Hepatocyte (in vitro differentiated cells): ENCODE data around the gene ORAI2. TPM values are rescaled to one million over a fixed set of nuclear protein-coding genes. Genes with fewer than 3 reads are reported as not detected.

Experiments
- DNase-seq: peaks from one replicate; pipeline ENCODE4 v3.0.0-alpha.2; 2016; ENCODE audit warnings: low spot score
- H2AFZ ChIP-seq: fragments of 200-600 bp; sonication (generic); 2 replicates; pipeline ENCODE4 v1.6.0; 2016; ENCODE audit warnings: antibody characterized with exemption, mild to moderate bottlenecking
- H3K27ac ChIP-seq: fragments of 200-600 bp; sonication (generic); 2 replicates; pipeline ENCODE4 v1.5.1; 2016; ENCODE audit warnings: mild to moderate bottlenecking
- H3K27me3 ChIP-seq: fragments of 200-600 bp; sonication (generic); 2 replicates; pipeline ENCODE4 v1.6.1; 2016
- H3K36me3 ChIP-seq: fragments of 200-600 bp; sonication (generic); replicated peaks from 2 replicates; pipeline ENCODE4 v1.5.1; 2016; ENCODE audit warnings: low read depth; ENCODE audit not compliant: insufficient read depth
- H3K4me1 ChIP-seq: fragments of 200-600 bp; sonication (generic); 2 replicates; pipeline ENCODE4 v1.5.1; 2016; ENCODE audit warnings: mild to moderate bottlenecking, moderate library complexity; ENCODE audit not compliant: insufficient read depth
- H3K4me2 ChIP-seq: fragments of 200-600 bp; sonication (generic); 2 replicates; pipeline ENCODE4 v1.6.0; 2016
- H3K4me3 ChIP-seq: fragments of 200-600 bp; sonication (generic); 2 replicates; pipeline ENCODE4 v1.5.1; 2016; ENCODE audit warnings: mild to moderate bottlenecking
- H3K79me2 ChIP-seq: fragments of 200-600 bp; sonication (generic); 2 replicates; pipeline ENCODE4 v1.6.0; 2017; ENCODE audit warnings: mild to moderate bottlenecking
- H3K9me2 ChIP-seq: fragments of 200-600 bp; sonication (generic); replicated peaks from 2 replicates; pipeline ENCODE4 v1.6.0; 2017; ENCODE audit warnings: mild to moderate bottlenecking; ENCODE audit not compliant: insufficient read depth
- H3K9me3 ChIP-seq: fragments of 200-600 bp; sonication (generic); 2 replicates; pipeline ENCODE4 v1.5.1; 2016; ENCODE audit warnings: low read depth, mild to moderate bottlenecking
- H4K20me1 ChIP-seq: fragments of 200-600 bp; sonication (generic); 2 replicates; pipeline ENCODE4 v1.6.0; 2016; ENCODE audit warnings: mild to moderate bottlenecking; ENCODE audit not compliant: insufficient read depth, poor library complexity, severe bottlenecking
- CTCF ChIP-seq: fragments of 200-600 bp; sonication (generic); IDR thresholded peaks from 2 replicates; pipeline ENCODE4 v1.5.1; 2016; ENCODE audit warnings: antibody characterized with exemption, mild to moderate bottlenecking; ENCODE audit not compliant: poor library complexity
- EZH2 ChIP-seq: fragments of 200-600 bp; sonication (generic); IDR thresholded peaks from 2 replicates; pipeline ENCODE4 v1.6.1; 2016; ENCODE audit warnings: antibody characterized with exemption, mild to moderate bottlenecking, borderline replicate concordance
- EZH2phosphoT487 ChIP-seq: fragments of 200-600 bp; sonication (generic); IDR thresholded peaks from one replicate; pipeline ENCODE4 v1.6.1; 2018; ENCODE audit warnings: antibody characterized with exemption, mild to moderate bottlenecking, low read depth, moderate library complexity; ENCODE audit not compliant: unreplicated experiment, severe bottlenecking
- WGBS: methylation state at CpG from one replicate; pipeline ENCODE4 v1.1.6; 2016; ENCODE audit warnings: low lambda C conversion rate; ENCODE audit errors: missing lambda C conversion rate; 5-methylcytosine and 5-hydroxymethylcytosine counted together
- polyA plus RNA-seq: library from polyadenylated mRNA; unstranded; fragments of >200 nt; fragmentation: Nextera tagmentation; extraction: Ambion mirVana; gene quantifications from 2 replicates; pipeline ENCODE4 v1.2.1, GENCODE V29; 2016
- total RNA-seq: library from RNA; depleted of rRNA; stranded (reverse); fragments of >200 nt; gene quantifications from 2 replicates; pipeline ENCODE4 v1.2.3, GENCODE V29; 2014

Gene ORAI2
- total and polyA plus RNA-seq, 2 experiments from 2014 or later, result 33.6 to 41.9 TPM

GRCh38 chr7:102455596-102455995 lies 22.2 kb downstream of the ORAI2 start:
- Histone ChIP-seq H2AFZ (no peak overlapping the region), H3K4me3 (no peak overlapping the region), H3K9me3 (no peaks in the 10 kb centered on the region), H4K20me1 (no peaks in the 10 kb centered on the region), H3K4me2 (no peak overlapping the region), H3K79me2 (no peaks in the 10 kb centered on the region), H3K27ac (no peak overlapping the region), H3K27me3 (no peaks in the 10 kb centered on the region), H3K9me2 (no peaks in the 10 kb centered on the region), H3K36me3 (no peaks in the 10 kb centered on the region), H3K4me1 (no peaks in the 10 kb centered on the region)
- 95% methylated on average over 11 of the region's 11 CpGs for WGBS
- DNase-seq, result no peak
- TF ChIP-seq EZH2phosphoT487, result no peak
- TF ChIP-seq EZH2, result no peak
- no peak for TF ChIP-seq CTCF

- no peak overlapping the region for H3K27ac ChIP-seq
- H3K4me3 ChIP-seq, result no peak overlapping the region
- H3K27me3 ChIP-seq, result no peaks in the 10 kb centered on the region
- no peaks in the 10 kb centered on the region for H3K4me1 ChIP-seq
- no peak overlapping the region for H3K4me2 ChIP-seq
- no peaks in the 10 kb centered on the region for H3K9me2 ChIP-seq
- no peaks in the 10 kb centered on the region for H4K20me1 ChIP-seq
- H3K9me3 ChIP-seq, result no peaks in the 10 kb centered on the region
- H2AFZ ChIP-seq, result no peak overlapping the region
- WGBS, result 85% methylated on average over 10 of the region's 10 CpGs
- H3K79me2 ChIP-seq, result no peaks in the 10 kb centered on the region
- TF ChIP-seq EZH2 (no peak), EZH2phosphoT487 (no peak), CTCF (no peak)
- no peaks in the 10 kb centered on the region for H3K36me3 ChIP-seq
- no peak for DNase-seq
Observed at GRCh38 chr7:102456327-102456726, 23.0 kb downstream of the ORAI2 start.

GRCh38 chr7:102457352-102457924 lies 24.1 kb downstream of the ORAI2 start:
- WGBS, result 98% methylated on average over 39 of the region's 40 CpGs
- no peak overlapping the region for H3K4me3 ChIP-seq
- H3K36me3 ChIP-seq, result no peaks in the 10 kb centered on the region
- H3K27ac ChIP-seq, result no peak overlapping the region
- peaks cover 7% of the 10 kb centered on the region for H3K79me2 ChIP-seq
- TF ChIP-seq EZH2phosphoT487 (no peak), CTCF (no peak), EZH2 (no peak)
- DNase-seq, result no peak
- H4K20me1 ChIP-seq, result no peaks in the 10 kb centered on the region
- no peaks in the 10 kb centered on the region for H3K27me3 ChIP-seq
- H3K4me1 ChIP-seq, result no peaks in the 10 kb centered on the region
- no peak overlapping the region for H3K4me2 ChIP-seq
- H2AFZ ChIP-seq, result no peak overlapping the region
- no peaks in the 10 kb centered on the region for H3K9me2 ChIP-seq
- H3K9me3 ChIP-seq, result no peaks in the 10 kb centered on the region
